SU-DHL-6 (cell line): ENCODE data around the gene SH3BP5.

Experiments used
- H2AFZ ChIP-seq: fragments of 200-600 bp; sonication (generic); 2 replicates; pipeline ENCODE4 v1.6.1; 2014; ENCODE audit warnings: low read depth, mild to moderate bottlenecking, moderate library complexity, mixed read lengths, antibody characterized with exemption, low read length; ENCODE audit not compliant: severe bottlenecking
- H3F3A ChIP-seq: fragments of 200-600 bp; shearing (Covaris generic); 2 replicates; pipeline ENCODE4 v1.6.0; 2016; ENCODE audit warnings: antibody characterized with exemption, mild to moderate bottlenecking; ENCODE audit not compliant: insufficient read depth
- H3K27ac ChIP-seq: fragments of 200-600 bp; sonication (generic); 2 replicates; pipeline ENCODE4 v1.5.1; 2016; ENCODE audit warnings: low read depth, mild to moderate bottlenecking, low read length, moderate library complexity, mixed read lengths
- H3K27me3 ChIP-seq: fragments of 200-600 bp; sonication (generic), shearing (Covaris generic); 2 replicates; pipeline ENCODE4 v1.6.0; 2014; ENCODE audit warnings: mild to moderate bottlenecking, low read length
- H3K36me3 ChIP-seq: fragments of 200-600 bp; sonication (generic); 2 replicates; pipeline ENCODE4 v1.6.1; 2014; ENCODE audit warnings: mild to moderate bottlenecking, low read length, mixed read lengths
- H3K4me2 ChIP-seq: fragments of 300-600, 200-600 bp; shearing (Covaris generic), sonication (generic); 2 replicates; pipeline ENCODE4 v1.6.0; 2014; ENCODE audit warnings: low read length, low read depth, mild to moderate bottlenecking; ENCODE audit not compliant: poor library complexity, severe bottlenecking
- H3K4me3 ChIP-seq: fragments of 200-600 bp; sonication (generic); 2 replicates; pipeline ENCODE4 v1.5.1; 2014; ENCODE audit warnings: antibody characterized with exemption, low read length, mild to moderate bottlenecking, mixed read lengths; ENCODE audit not compliant: insufficient read depth, poor library complexity, severe bottlenecking
- H3K79me2 ChIP-seq: fragments of 200-600 bp; sonication (generic); 2 replicates; pipeline ENCODE4 v1.6.1; 2014; ENCODE audit warnings: mild to moderate bottlenecking, low read length, moderate library complexity; ENCODE audit not compliant: insufficient read depth
- H3K9ac ChIP-seq: fragments of 200-600 bp; sonication (generic); 2 replicates; pipeline ENCODE4 v1.7.0; 2014; ENCODE audit warnings: mild to moderate bottlenecking, low read length
- H3K9me2 ChIP-seq: fragments of 200-600 bp; sonication (generic); replicated peaks from 2 replicates; pipeline ENCODE4 v1.6.1; 2014; ENCODE audit warnings: low read length; ENCODE audit not compliant: insufficient read depth
- H3K9me3 ChIP-seq: fragments of 200-600 bp; sonication (generic); 2 replicates; pipeline ENCODE4 v1.6.1; 2014; ENCODE audit warnings: low read length, mixed read lengths; ENCODE audit not compliant: insufficient read depth
- H4K20me1 ChIP-seq: fragments of 200-600 bp; sonication (generic); 2 replicates; pipeline ENCODE4 v1.6.1; 2014; ENCODE audit warnings: low read depth, mild to moderate bottlenecking, antibody characterized with exemption, low read length, moderate library complexity, mixed read lengths
- EZH2phosphoT487 ChIP-seq: fragments of 200-600 bp; sonication (generic), shearing (Covaris generic); conservative IDR thresholded peaks from 2 replicates; pipeline ENCODE4 v1.6.1; 2018; ENCODE audit warnings: mild to moderate bottlenecking, antibody characterized with exemption, low read length, moderate library complexity, mixed read lengths
- TF ChIP-seq, protein P1 (sequence below): fragments of 200-600 bp; sonication (generic); IDR thresholded peaks from one replicate; pipeline ENCODE4 v1.5.1; 2017; ENCODE audit warnings: antibody characterized with exemption, mild to moderate bottlenecking, low read length, moderate library complexity; ENCODE audit not compliant: insufficient read depth, poor library complexity, severe bottlenecking

Gene SH3BP5

DNA sequence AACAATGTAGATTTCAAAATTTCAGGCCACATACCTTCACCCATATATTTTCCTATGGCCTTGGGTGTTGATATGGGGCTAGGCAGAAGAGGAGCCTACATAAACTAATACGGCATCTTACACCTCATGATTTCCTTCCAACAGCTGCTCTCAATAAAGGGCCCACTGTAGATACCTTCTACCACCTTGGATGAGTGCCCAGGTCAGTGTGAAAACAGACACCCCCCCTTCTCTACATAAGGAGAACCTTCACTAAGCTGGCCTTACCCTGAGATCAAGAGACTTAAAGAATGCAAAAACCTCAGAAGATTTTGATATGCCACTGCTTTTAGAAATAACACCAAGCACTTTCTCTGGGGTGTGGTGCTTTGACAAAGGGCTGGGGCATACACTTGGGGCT lies 42.7 kb downstream of the SH3BP5 start:
- Histone ChIP-seq H3K4me3 (no peak overlapping the region), H3K36me3 (no peaks in the 10 kb centered on the region), H3K9me2 (no peaks in the 10 kb centered on the region), H3K9me3 (no peaks in the 10 kb centered on the region), H3K27ac (no peak overlapping the region), H3K4me2 (no peak overlapping the region), H3K27me3 (no peaks in the 10 kb centered on the region), H3K79me2 (no peaks in the 10 kb centered on the region), H2AFZ (no peak overlapping the region), H4K20me1 (no peaks in the 10 kb centered on the region), H3K9ac (no peak overlapping the region), H3F3A (no peaks in the 10 kb centered on the region)
- TF ChIP-seq EZH2phosphoT487: no peak
- TF ChIP-seq, protein P1, sequence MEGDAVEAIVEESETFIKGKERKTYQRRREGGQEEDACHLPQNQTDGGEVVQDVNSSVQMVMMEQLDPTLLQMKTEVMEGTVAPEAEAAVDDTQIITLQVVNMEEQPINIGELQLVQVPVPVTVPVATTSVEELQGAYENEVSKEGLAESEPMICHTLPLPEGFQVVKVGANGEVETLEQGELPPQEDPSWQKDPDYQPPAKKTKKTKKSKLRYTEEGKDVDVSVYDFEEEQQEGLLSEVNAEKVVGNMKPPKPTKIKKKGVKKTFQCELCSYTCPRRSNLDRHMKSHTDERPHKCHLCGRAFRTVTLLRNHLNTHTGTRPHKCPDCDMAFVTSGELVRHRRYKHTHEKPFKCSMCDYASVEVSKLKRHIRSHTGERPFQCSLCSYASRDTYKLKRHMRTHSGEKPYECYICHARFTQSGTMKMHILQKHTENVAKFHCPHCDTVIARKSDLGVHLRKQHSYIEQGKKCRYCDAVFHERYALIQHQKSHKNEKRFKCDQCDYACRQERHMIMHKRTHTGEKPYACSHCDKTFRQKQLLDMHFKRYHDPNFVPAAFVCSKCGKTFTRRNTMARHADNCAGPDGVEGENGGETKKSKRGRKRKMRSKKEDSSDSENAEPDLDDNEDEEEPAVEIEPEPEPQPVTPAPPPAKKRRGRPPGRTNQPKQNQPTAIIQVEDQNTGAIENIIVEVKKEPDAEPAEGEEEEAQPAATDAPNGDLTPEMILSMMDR: no peak

DNA sequence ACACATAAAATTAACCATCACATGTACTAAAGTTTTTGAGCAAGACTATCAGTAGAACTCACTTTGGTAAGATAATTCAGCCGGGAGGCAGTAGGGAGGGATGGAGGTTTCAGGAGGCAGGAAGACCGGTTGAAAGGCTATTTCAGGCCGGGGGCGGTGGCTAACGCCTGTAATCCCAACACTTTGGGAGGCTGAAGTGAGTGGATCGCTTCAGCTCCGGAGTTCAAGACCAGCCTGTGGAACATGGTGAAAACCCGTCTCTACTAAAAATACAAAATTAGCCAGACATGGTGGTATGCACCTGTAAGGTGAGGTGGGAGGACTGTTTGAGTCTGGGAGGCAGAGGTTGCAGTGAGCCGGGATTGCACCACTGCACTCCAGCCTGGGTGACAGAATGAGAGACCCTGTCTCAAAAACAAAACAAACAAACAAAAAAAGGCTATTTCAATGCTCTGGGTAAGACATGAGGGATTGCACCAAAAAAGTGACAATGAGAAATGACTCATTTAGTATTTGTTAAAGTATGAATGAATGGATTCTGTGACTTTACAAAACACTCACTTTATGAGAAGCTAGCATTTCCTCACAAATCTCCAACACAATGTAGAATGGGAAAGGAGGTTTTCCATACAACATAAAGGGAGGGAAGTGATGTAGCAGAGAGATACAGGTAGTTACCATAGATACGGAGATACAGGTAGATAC lies 43.9 kb downstream of the SH3BP5 start:
- TF ChIP-seq, protein P1: no peak
- TF ChIP-seq EZH2phosphoT487: no peak
- Histone ChIP-seq H4K20me1 (no peaks in the 10 kb centered on the region), H3K4me3 (no peak overlapping the region), H2AFZ (no peak overlapping the region), H3K9ac (no peak overlapping the region), H3K9me2 (no peaks in the 10 kb centered on the region), H3K36me3 (no peaks in the 10 kb centered on the region), H3K79me2 (no peaks in the 10 kb centered on the region), H3K27ac (no peak overlapping the region), H3K27me3 (no peaks in the 10 kb centered on the region), H3K4me2 (no peak overlapping the region), H3K9me3 (no peaks in the 10 kb centered on the region), H3F3A (no peaks in the 10 kb centered on the region)

DNA sequence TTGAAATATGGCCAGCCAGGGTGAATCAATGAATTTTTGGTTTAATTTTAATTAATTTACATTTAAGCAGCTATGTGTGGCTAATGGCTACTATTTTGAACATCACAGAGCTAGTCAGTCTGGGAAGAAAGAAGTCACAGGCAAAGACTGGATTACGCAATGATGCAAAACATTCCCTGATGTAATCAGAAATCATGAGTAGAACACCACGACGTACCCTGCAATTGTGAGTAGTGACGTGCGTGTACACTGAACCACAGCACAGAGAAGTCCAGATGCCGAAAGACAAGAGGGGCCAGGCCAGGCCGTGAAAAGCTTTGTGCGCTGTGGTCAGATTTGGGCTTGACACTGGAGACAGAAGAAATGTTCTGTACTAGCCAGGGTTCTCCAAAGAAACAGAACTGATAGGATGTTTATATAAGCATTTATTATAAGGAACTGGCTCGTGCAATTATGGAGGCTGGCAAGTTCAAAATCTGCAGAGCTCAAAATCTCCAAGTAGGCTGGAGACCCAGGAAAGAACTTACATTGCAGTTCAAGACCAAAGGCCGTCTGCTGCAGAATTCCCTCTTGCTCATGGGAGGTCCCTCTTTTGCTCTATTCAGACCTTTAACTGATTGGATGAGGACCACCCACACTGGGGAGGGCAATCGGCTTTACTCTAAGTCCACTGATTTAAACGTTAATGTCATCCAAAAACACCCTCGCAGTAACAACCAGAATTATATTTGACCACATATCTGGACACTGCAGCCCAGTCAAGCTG lies 44.6 kb downstream of the SH3BP5 start:
- Histone ChIP-seq H3F3A (no peaks in the 10 kb centered on the region), H2AFZ (no peak overlapping the region), H3K4me3 (no peak overlapping the region), H3K9ac (no peak overlapping the region), H4K20me1 (no peaks in the 10 kb centered on the region), H3K36me3 (no peaks in the 10 kb centered on the region), H3K27ac (no peak overlapping the region), H3K9me2 (no peaks in the 10 kb centered on the region), H3K9me3 (no peaks in the 10 kb centered on the region), H3K79me2 (no peaks in the 10 kb centered on the region), H3K27me3 (no peaks in the 10 kb centered on the region), H3K4me2 (no peak overlapping the region)
- TF ChIP-seq EZH2phosphoT487: no peak
- TF ChIP-seq, protein P1: no peak
